ENCODE measurements around the gene SLC16A12. TPM values are rescaled to one million over a fixed set of nuclear protein-coding genes. Genes with fewer than 3 reads are reported as not detected.

SLC16A12 gene
- total and polyA plus RNA-seq, 2 of the 8 experiments (the other 6 are each of a cell fraction or from before 2014, with no cell fraction given), result 1.6 to 1.9 TPM

- TF ChIP-seq KDM4A (IDR thresholded peaks at IDR 0.05; ENCODE audit: low read depth, low read length, severe bottlenecking) (no peak), CBX5 (IDR thresholded peaks at IDR 0.05; ENCODE audit: low read depth, low read length) (no peak)
Observed at GRCh38 chr10:89567576-89568245, 32.3 kb upstream of the SLC16A12 start (continued).

Measured in H1 (cell line).